HepG2 (cell line): ENCODE data around the gene E2F1. TPM values are rescaled to one million over a fixed set of nuclear protein-coding genes. Genes with fewer than 3 reads are reported as not detected.

ENCODE experiments used
- CHD4 ChIP-seq: fragments of 200-600 bp; sonication (generic); IDR thresholded peaks from 2 replicates; pipeline ENCODE4 v1.7.0; 2017; ENCODE audit warnings: mild to moderate bottlenecking, low read length, borderline replicate concordance
- HNF4G ChIP-seq, 2 experiments: sonication (generic) in 1 of 2; formaldehyde crosslinking in 1 of 2; IDR thresholded peaks; 2 replicates each; pipeline versions ENCODE4 v1.4.0 to v1.6.1; 2011 to 2020; ENCODE audit warnings: borderline replicate concordance in 2 of 2, low read depth in 2 of 2, mild to moderate bottlenecking in 2 of 2, low read length in 1 of 2, missing genetic modification reagents in 1 of 2, moderate library complexity in 1 of 2
- LCORL ChIP-seq, 2 experiments: fragments of 450-650 bp in 1 of 2; sonication (generic) in 1 of 2; formaldehyde crosslinking in 1 of 2; IDR thresholded peaks; 2 replicates each; pipeline versions ENCODE4 v1.5.0 to v1.6.1; 2017 to 2020; ENCODE audit warnings: antibody characterized with exemption in 1 of 2, missing genetic modification reagents in 1 of 2
- MLX ChIP-seq: IDR thresholded peaks from 2 replicates; pipeline ENCODE4 v1.6.1; 2016
- SALL1 ChIP-seq: sonication (generic); formaldehyde crosslinking; IDR thresholded peaks from 2 replicates; pipeline ENCODE4 v1.8.0; 2022; ENCODE audit warnings: mild to moderate bottlenecking, missing genetic modification reagents
- SMAD1 ChIP-seq: sonication (generic); formaldehyde crosslinking; IDR thresholded peaks from 2 replicates; pipeline ENCODE4 v1.4.0; 2020; ENCODE audit warnings: missing genetic modification reagents, low read depth, mild to moderate bottlenecking, borderline replicate concordance
- THAP11 ChIP-seq: IDR thresholded peaks from 2 replicates; pipeline ENCODE4 v1.6.1; 2016; ENCODE audit warnings: missing biosample characterization, missing genetic modification reagents
- YY1 ChIP-seq: IDR thresholded peaks from 2 replicates; pipeline ENCODE4 v1.6.1; 2011; ENCODE audit warnings: low read length, low read depth, moderate library complexity, mild to moderate bottlenecking; ENCODE audit not compliant: insufficient read depth, insufficient replicate concordance
- ZBTB14 ChIP-seq: sonication (generic); formaldehyde crosslinking; IDR thresholded peaks from 2 replicates; pipeline ENCODE4 v1.4.0; 2020; ENCODE audit warnings: missing genetic modification reagents
- ZNF180 ChIP-seq: sonication (generic); formaldehyde crosslinking; IDR thresholded peaks from 2 replicates; pipeline ENCODE4 v1.4.0; 2020; ENCODE audit warnings: low read depth, missing genetic modification reagents, borderline replicate concordance
- ZNF230 ChIP-seq: sonication (generic); formaldehyde crosslinking; IDR thresholded peaks from 2 replicates; pipeline ENCODE4 v1.4.0; 2020; ENCODE audit warnings: mild to moderate bottlenecking, missing genetic modification reagents
- ZNF414 ChIP-seq: sonication (generic); formaldehyde crosslinking; IDR thresholded peaks from 2 replicates; pipeline ENCODE4 v1.5.0; 2020; ENCODE audit warnings: missing genetic modification reagents
- ZNF557 ChIP-seq: sonication (generic); formaldehyde crosslinking; IDR thresholded peaks from 2 replicates; pipeline ENCODE4 v1.4.0; 2020; ENCODE audit warnings: missing genetic modification reagents
- ZNF609 ChIP-seq: sonication (generic); formaldehyde crosslinking; IDR thresholded peaks from 2 replicates; pipeline ENCODE4 v1.4.0; 2020; ENCODE audit warnings: mild to moderate bottlenecking, missing genetic modification reagents, borderline replicate concordance
- ZNF724P ChIP-seq: sonication (generic); formaldehyde crosslinking; IDR thresholded peaks from 2 replicates; pipeline ENCODE4 v1.8.0; 2022; ENCODE audit warnings: missing genetic modification reagents, borderline replicate concordance
- ZNF776 ChIP-seq: sonication (generic); formaldehyde crosslinking; IDR thresholded peaks from 2 replicates; pipeline ENCODE4 v1.4.0; 2020; ENCODE audit warnings: mild to moderate bottlenecking, missing genetic modification reagents
- ZNF782 ChIP-seq: sonication (generic); formaldehyde crosslinking; IDR thresholded peaks from 2 replicates; pipeline ENCODE4 v1.4.0; 2020; ENCODE audit warnings: missing genetic modification reagents, mild to moderate bottlenecking, borderline replicate concordance
- ZNF850 ChIP-seq: sonication (generic); formaldehyde crosslinking; conservative IDR thresholded peaks from 2 replicates; pipeline ENCODE4 v1.9.0; 2021; ENCODE audit warnings: mild to moderate bottlenecking, missing genetic modification reagents
- polyA plus RNA-seq, 8 experiments: library from polyadenylated mRNA; depleted of rRNA in 3 of 8; stranded (reverse) in 7 of 8; unstranded in 1 of 8; fragments of >200 nt; fragmentation: Illumina TruSeq in 4 of 8; extraction: Trizol in 4 of 8; gene quantifications; 2 replicates each; pipeline versions ENCODE4 v1.2.1 to v1.2.3, GENCODE V29; 2011 to 2016; ENCODE audit warnings: low read depth in 4 of 8, missing spikeins in 1 of 8, mixed read lengths in 1 of 8; ENCODE audit not compliant: insufficient read depth in 1 of 8
- total RNA-seq, 5 experiments: library from RNA; depleted of rRNA; stranded (reverse); fragments of >200 nt; fragmentation: Illumina TruSeq; extraction: Trizol; gene quantifications; 2 replicates each; pipeline ENCODE4 v1.2.3, GENCODE V29; 2016; ENCODE audit warnings: low read depth in 1 of 5
- TF ChIP-seq, protein P1 (sequence below): sonication (generic); formaldehyde crosslinking; IDR thresholded peaks from 2 replicates; pipeline ENCODE4 v1.4.0; 2020; ENCODE audit warnings: missing genetic modification reagents

Gene E2F1
- total and polyA plus RNA-seq, 2 of the 13 experiments (the other 11 are each of a cell fraction or from before 2014, with no cell fraction given), result 25.5 to 39.4 TPM

GRCh38 chr20:33664085-33664761 lies 22.0 kb downstream of the E2F1 start (continued):
- no peak for TF ChIP-seq ZNF724P
- TF ChIP-seq CHD4, result no peak
- TF ChIP-seq ZNF609 (CRISPR knock-in tag), result no peak
- TF ChIP-seq LCORL (IDR thresholded peaks at IDR 0.05), result no peak
- TF ChIP-seq LCORL (CRISPR knock-in tag; IDR thresholded peaks at IDR 0.05), result peak; percentile 70; the same call in 1 of the 2 replicates
- 0 out of 2 replicates have a peak, but pooled peaks have one; percentile 23 for TF ChIP-seq ZNF230 (CRISPR knock-in tag)
- no peak for TF ChIP-seq ZNF180 (CRISPR knock-in tag)
- no peak for TF ChIP-seq ZBTB14
- 0 out of 2 replicates have a peak, but pooled peaks have one; percentile 18 for TF ChIP-seq ZNF782 (CRISPR knock-in tag)
- 0 out of 2 replicates have a peak, but pooled peaks have one; percentile 19 for TF ChIP-seq ZNF557 (CRISPR knock-in tag)
- TF ChIP-seq, protein P1, sequence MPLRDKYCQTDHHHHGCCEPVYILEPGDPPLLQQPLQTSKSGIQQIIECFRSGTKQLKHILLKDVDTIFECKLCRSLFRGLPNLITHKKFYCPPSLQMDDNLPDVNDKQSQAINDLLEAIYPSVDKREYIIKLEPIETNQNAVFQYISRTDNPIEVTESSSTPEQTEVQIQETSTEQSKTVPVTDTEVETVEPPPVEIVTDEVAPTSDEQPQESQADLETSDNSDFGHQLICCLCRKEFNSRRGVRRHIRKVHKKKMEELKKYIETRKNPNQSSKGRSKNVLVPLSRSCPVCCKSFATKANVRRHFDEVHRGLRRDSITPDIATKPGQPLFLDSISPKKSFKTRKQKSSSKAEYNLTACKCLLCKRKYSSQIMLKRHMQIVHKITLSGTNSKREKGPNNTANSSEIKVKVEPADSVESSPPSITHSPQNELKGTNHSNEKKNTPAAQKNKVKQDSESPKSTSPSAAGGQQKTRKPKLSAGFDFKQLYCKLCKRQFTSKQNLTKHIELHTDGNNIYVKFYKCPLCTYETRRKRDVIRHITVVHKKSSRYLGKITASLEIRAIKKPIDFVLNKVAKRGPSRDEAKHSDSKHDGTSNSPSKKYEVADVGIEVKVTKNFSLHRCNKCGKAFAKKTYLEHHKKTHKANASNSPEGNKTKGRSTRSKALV (CRISPR knock-in tag), result no peak
- peak; percentile 48 for TF ChIP-seq MLX (CRISPR knock-in tag)
- no peak for TF ChIP-seq SMAD1
- TF ChIP-seq YY1, result no peak
- no peak for TF ChIP-seq ZNF850
- TF ChIP-seq HNF4G (IDR thresholded peaks at IDR 0.05; ENCODE audit: borderline replicate concordance, low read depth, low read length), result no peak
- TF ChIP-seq HNF4G (CRISPR knock-in tag; IDR thresholded peaks at IDR 0.05; ENCODE audit: borderline replicate concordance, low read depth), result no peak
- TF ChIP-seq SALL1 (CRISPR knock-in tag), result no peak
- TF ChIP-seq THAP11 (CRISPR knock-in tag), result no peak
- TF ChIP-seq ZNF776 (CRISPR knock-in tag), result 0 out of 2 replicates have a peak, but pooled peaks have one; percentile 13
- TF ChIP-seq ZNF414 (CRISPR knock-in tag), result peak; percentile 70; the same call in 1 of the 2 replicates
